H1 (cell line): Measurements from ENCODE around the gene PGBD5. TPM values are rescaled to one million over a fixed set of nuclear protein-coding genes. Genes with fewer than 3 reads are reported as not detected.

Experiments used
- CTCF ChIA-PET: fragments of 300-600 bp; sonication (Branson Sonifier 250); formaldehyde crosslinking; loops from one replicate; lab custom pipeline; 2021; ENCODE audit not compliant: partially characterized antibody; lab: Charles Lee
- POLR2A ChIA-PET: fragments of 300-600 bp; sonication (Branson Sonifier 250); formaldehyde crosslinking; loops from one replicate; lab custom pipeline; 2021; ENCODE audit warnings: inconsistent platforms; ENCODE audit not compliant: partially characterized antibody; lab: Charles Lee
- DNase-seq, 2 experiments: peaks; one replicate each; pipeline versions ENCODE4 v3.0.0 to v3.0.0-alpha.2; 2010 to 2022; ENCODE audit warnings: low spot score in 2 of 2, low read depth in 1 of 2, mixed read lengths in 1 of 2
- FAIRE-seq: peaks from 2 replicates; lab custom pipeline; 2011; peaks lifted over from hg19 to GRCh38; lab: Jason Lieb, UNC
- H2AFZ ChIP-seq: 2 replicates; pipeline ENCODE4 v1.8.1; 2012; ENCODE audit warnings: low read length, inconsistent platforms
- H2AK5ac ChIP-seq: 2 replicates; pipeline ENCODE4 v1.6.1; 2013; ENCODE audit warnings: low read depth, low read length
- H2BK120ac ChIP-seq: replicated peaks from 2 replicates; pipeline ENCODE3; 2013; ENCODE audit warnings: low read depth, low read length, inconsistent platforms
- H2BK12ac ChIP-seq: 2 replicates; pipeline ENCODE4 v1.6.1; 2013; ENCODE audit warnings: low read depth, low read length
- H2BK15ac ChIP-seq: 2 replicates; pipeline ENCODE4 v1.6.1; 2013; ENCODE audit warnings: low read length
- H2BK20ac ChIP-seq: 2 replicates; pipeline ENCODE4 v1.6.1; 2013; ENCODE audit warnings: low read length
- H2BK5ac ChIP-seq: 2 replicates; pipeline ENCODE4 v1.6.1; 2013; ENCODE audit warnings: low read depth, low read length
- H3K14ac ChIP-seq: 2 replicates; pipeline ENCODE4 v1.6.1; 2013; ENCODE audit warnings: inconsistent platforms; ENCODE audit not compliant: insufficient read length
- H3K18ac ChIP-seq: 2 replicates; pipeline ENCODE4 v1.6.1; 2013; ENCODE audit warnings: low read length; ENCODE audit errors: extremely low read depth
- H3K23ac ChIP-seq: 2 replicates; pipeline ENCODE4 v1.6.1; 2013; ENCODE audit warnings: inconsistent platforms; ENCODE audit not compliant: insufficient read length
- H3K23me2 ChIP-seq: 2 replicates; pipeline ENCODE4 v1.6.1; 2013; ENCODE audit warnings: low read depth, low read length
- H3K27ac ChIP-seq: 2 replicates; pipeline ENCODE4 v1.6.1; 2011; ENCODE audit warnings: low read depth, low read length, inconsistent platforms
- H3K27me3 ChIP-seq, 4 experiments: replicated peaks in 1 of 4; 1 replicate in 1 of 4; 2 replicates in 3 of 4; pipeline versions ENCODE4 v1.6.1 to v1.8.1; 2011 to 2013; ENCODE audit warnings: low read length in 3 of 4, mild to moderate bottlenecking in 3 of 4, inconsistent platforms in 2 of 4, mixed read lengths in 2 of 4, moderate library complexity in 1 of 4; ENCODE audit not compliant: control insufficient read depth in 3 of 4, insufficient read depth in 3 of 4; ENCODE audit errors: extremely low read depth in 1 of 4
- H3K36me3 ChIP-seq, 4 experiments: 2 replicates each; pipeline versions ENCODE4 v1.6.1 to v1.8.1; 2011 to 2013; ENCODE audit warnings: mild to moderate bottlenecking in 4 of 4, low read length in 3 of 4, moderate library complexity in 2 of 4, control low read depth in 1 of 4, inconsistent platforms in 1 of 4; ENCODE audit not compliant: insufficient read depth in 4 of 4, control insufficient read depth in 2 of 4
- H3K4ac ChIP-seq: replicated peaks from 2 replicates; pipeline ENCODE3; 2013; ENCODE audit warnings: low read length, low read depth, mixed read lengths, inconsistent platforms; ENCODE audit not compliant: insufficient read length
- H3K4me1 ChIP-seq, 4 experiments: replicated peaks in 1 of 4; 1 replicate in 1 of 4; 2 replicates in 3 of 4; pipeline versions ENCODE4 v1.6.1 to v1.8.1; 2011 to 2013; ENCODE audit warnings: low read length in 3 of 4, inconsistent platforms in 2 of 4, mixed read lengths in 1 of 4; ENCODE audit not compliant: insufficient read depth in 4 of 4, control insufficient read depth in 3 of 4
- H3K4me2 ChIP-seq, 2 experiments: 2 replicates each; pipeline versions ENCODE4 v1.6.1 to v1.8.1; 2011 to 2013; ENCODE audit warnings: low read depth in 2 of 2, low read length in 2 of 2, control low read depth in 1 of 2, inconsistent platforms in 1 of 2, mild to moderate bottlenecking in 1 of 2; ENCODE audit not compliant: insufficient read depth in 1 of 2
- H3K4me3 ChIP-seq, 4 experiments: fragments of 200-600, 300-600 bp in 1 of 4; sonication (generic), shearing (Covaris generic), sonication (Bioruptor Twin) in 1 of 4; 2 replicates each; pipeline versions ENCODE4 v1.5.1 to v1.8.1; 2011 to 2016; ENCODE audit warnings: low read length in 4 of 4, low read depth in 3 of 4, control low read depth in 2 of 4, inconsistent platforms in 2 of 4, mild to moderate bottlenecking in 2 of 4, mixed read lengths in 1 of 4, moderate library complexity in 1 of 4; ENCODE audit not compliant: insufficient read depth in 2 of 4; ENCODE audit errors: extremely low read depth in 1 of 4
- H3K56ac ChIP-seq: replicated peaks from 2 replicates; pipeline ENCODE3; 2013; ENCODE audit warnings: low read depth, mild to moderate bottlenecking, mixed read lengths, low read length, inconsistent platforms; ENCODE audit not compliant: insufficient read length
- H3K79me1 ChIP-seq: 2 replicates; pipeline ENCODE4 v1.6.1; 2013; ENCODE audit warnings: low read depth, low read length, control low read depth
- H3K79me2 ChIP-seq, 2 experiments: 2 replicates each; pipeline versions ENCODE4 v1.6.1 to v1.8.1; 2012 to 2013; ENCODE audit warnings: low read length in 2 of 2, mild to moderate bottlenecking in 2 of 2, inconsistent platforms in 1 of 2; ENCODE audit not compliant: insufficient read depth in 2 of 2, control insufficient read depth in 1 of 2
- H3K9ac ChIP-seq, 4 experiments: replicated peaks in 1 of 4; 1 replicate in 1 of 4; 2 replicates in 3 of 4; pipeline versions ENCODE4 v1.6.1 to v1.8.1; 2011 to 2013; ENCODE audit warnings: low read depth in 3 of 4, low read length in 3 of 4, control low read depth in 2 of 4, mild to moderate bottlenecking in 2 of 4, moderate library complexity in 2 of 4, inconsistent platforms in 1 of 4; ENCODE audit errors: extremely low read depth in 1 of 4
- H3K9me3 ChIP-seq, 2 experiments: 2 replicates each; pipeline versions ENCODE4 v1.6.1 to v1.8.1; 2012 to 2013; ENCODE audit warnings: mild to moderate bottlenecking in 2 of 2, moderate library complexity in 2 of 2, control low read depth in 1 of 2, inconsistent platforms in 1 of 2, low read depth in 1 of 2, low read length in 1 of 2, mixed read lengths in 1 of 2; ENCODE audit not compliant: insufficient read depth in 2 of 2
- H4K20me1 ChIP-seq, 2 experiments: replicated peaks in 1 of 2; 2 replicates each; pipeline versions ENCODE3 to v1.8.1; 2011 to 2013; ENCODE audit warnings: inconsistent platforms in 2 of 2, low read length in 2 of 2, mild to moderate bottlenecking in 1 of 2; ENCODE audit not compliant: insufficient read depth in 2 of 2, control insufficient read depth in 1 of 2
- H4K5ac ChIP-seq: 2 replicates; pipeline ENCODE4 v1.6.1; 2013; ENCODE audit warnings: low read length, low read depth, mixed read lengths, inconsistent platforms; ENCODE audit not compliant: insufficient read length
- H4K8ac ChIP-seq: 2 replicates; pipeline ENCODE4 v1.8.0; 2013; ENCODE audit warnings: mild to moderate bottlenecking, moderate library complexity, low read length, inconsistent platforms; ENCODE audit not compliant: insufficient read depth; ENCODE audit errors: extremely low read depth
- H4K91ac ChIP-seq: replicated peaks from 2 replicates; pipeline ENCODE3; 2013; ENCODE audit warnings: low read length, mixed read lengths, inconsistent platforms; ENCODE audit not compliant: insufficient read length
- CHD1 ChIP-seq: IDR thresholded peaks from 2 replicates; pipeline ENCODE4 v1.6.1; 2012; ENCODE audit warnings: low read depth, low read length, improper control_type of control experiment
- CHD2 ChIP-seq: IDR thresholded peaks from 2 replicates; pipeline ENCODE4 v1.6.1; 2012; ENCODE audit warnings: low read length, improper control_type of control experiment
- KDM1A ChIP-seq: fragments of 200-600, 300-600 bp; sonication (generic); IDR thresholded peaks from 2 replicates; pipeline ENCODE4 v1.7.1; 2016; ENCODE audit warnings: mild to moderate bottlenecking, low read length, borderline replicate concordance
- KDM4A ChIP-seq: IDR thresholded peaks from one replicate; pipeline ENCODE4 v1.7.1; 2012; ENCODE audit warnings: low read depth, mild to moderate bottlenecking, moderate library complexity, low read length, inconsistent platforms; ENCODE audit not compliant: severe bottlenecking
- TEAD4 ChIP-seq: IDR thresholded peaks from 2 replicates; pipeline ENCODE4 v1.6.1; 2012; ENCODE audit warnings: low read depth, low read length, inconsistent platforms, mixed read lengths
- WGBS, 2 experiments: shearing (Covaris generic) in 1 of 2; methylation state at CpG; one replicate each; pipeline versions ENCODE4 v1.1.6 to v1.1.7; 2013 to 2015; ENCODE audit warnings: low lambda C conversion rate in 2 of 2, mixed read lengths in 2 of 2, inconsistent platforms in 1 of 2, low coverage in 1 of 2, missing lambda C conversion rate in 1 of 2; ENCODE audit not compliant: insufficient replicate concordance in 2 of 2, insufficient coverage in 1 of 2, insufficient read length in 1 of 2; ENCODE audit errors: extremely low coverage in 1 of 2, missing lambda C conversion rate in 1 of 2; 5-methylcytosine and 5-hydroxymethylcytosine counted together
- polyA plus RNA-seq, 7 experiments: library from polyadenylated mRNA; depleted of rRNA in 3 of 7; stranded (reverse) in 5 of 7; unstranded in 2 of 7; fragments of >200 nt in 5 of 7; fragments of 200-250 nt in 2 of 7; gene quantifications; 1 replicate in 5 of 7; 2 replicates in 1 of 7; 4 replicates in 1 of 7; pipeline versions ENCODE4 v1.2.1 to v1.2.3, GENCODE V29; 2011 to 2013; ENCODE audit warnings: missing spikeins in 2 of 7, mixed read lengths in 2 of 7
- total RNA-seq: library from RNA; stranded (reverse); fragmentation: NEBNext Ultra II Directional; extraction: Animal tissue kit (Norgen Biotek cat#: 25700); gene quantifications from 2 replicates; pipeline ENCODE4 v1.2.1, GENCODE V29; 2021
- TF ChIP-seq, protein P1 (sequence below): IDR thresholded peaks from 2 replicates; pipeline ENCODE4 v1.6.1; 2012; ENCODE audit warnings: inconsistent platforms

The PGBD5 gene
- total and polyA plus RNA-seq, 2 of the 8 experiments (the other 6 are each of a cell fraction or from before 2014, with no cell fraction given): 16.3 to 18.4 TPM

DNA sequence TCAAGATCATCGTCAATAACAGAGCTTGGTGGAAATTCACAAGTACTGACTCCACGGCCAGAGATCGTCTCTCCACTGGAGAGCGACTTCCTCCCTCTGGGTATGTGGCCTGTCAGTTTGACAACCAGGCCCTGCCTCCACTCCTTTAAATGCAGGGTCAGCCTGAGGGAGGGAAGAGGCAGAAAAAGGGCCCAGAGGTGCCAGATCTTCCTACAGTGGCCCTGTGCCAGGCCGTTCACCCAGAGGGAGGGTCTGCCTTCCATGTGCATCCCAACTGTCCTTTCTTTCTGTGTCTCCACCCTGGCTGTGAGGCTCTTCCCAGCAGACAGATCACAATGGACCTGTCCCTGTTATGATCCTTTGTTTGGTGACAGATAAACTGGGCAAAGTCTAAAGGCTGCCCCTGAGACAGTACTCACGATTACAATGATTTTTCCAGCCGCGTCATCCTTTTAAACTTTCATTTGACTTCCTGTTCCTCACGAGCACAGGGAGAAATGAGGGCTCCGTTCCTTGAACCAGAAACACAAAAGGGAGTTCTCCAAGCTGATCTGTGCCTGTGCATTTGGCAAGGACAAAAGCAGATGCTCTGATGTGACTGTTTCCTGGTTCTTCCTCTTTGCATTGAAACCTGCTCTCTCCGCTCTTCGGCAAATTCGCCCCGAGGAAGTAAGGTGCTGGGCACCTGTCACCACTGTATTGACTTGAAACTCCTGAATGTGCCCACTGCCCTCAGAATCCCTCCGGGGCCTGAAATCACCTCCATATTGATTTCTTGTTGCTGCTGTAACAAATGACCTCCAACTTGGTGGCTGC is 126.7 kb downstream of the PGBD5 start:
- Histone ChIP-seq H4K5ac (no peak overlapping the region), H3K79me1 (no peaks in the 10 kb centered on the region), H2BK5ac (no peak overlapping the region), H3K23ac (no peak overlapping the region), H2BK12ac (no peak overlapping the region), H3K4me1 (peaks cover 0 to 5% (median 0%) of the 10 kb centered on the region in 4 experiments; a peak in 1 of 7 replicates), H4K91ac (no peak overlapping the region), H3K23me2 (no peaks in the 10 kb centered on the region), H3K4ac (no peak overlapping the region), H3K56ac (no peak overlapping the region), H2BK20ac (no peak overlapping the region), H3K4me2 (no peak overlapping the region), H4K20me1 (no peaks in the 10 kb centered on the region), H3K27ac (no peak overlapping the region), H2AFZ (0 out of 2 replicates have a peak overlapping the region, but pooled peaks have one; percentile 15), H3K14ac (no peak overlapping the region), H2BK15ac (no peak overlapping the region), H3K18ac (no peak overlapping the region), H3K9ac (no peak overlapping the region), H2AK5ac (no peak overlapping the region), H3K27me3 (no peaks in the 10 kb centered on the region), H4K8ac (no peak overlapping the region), H3K79me2 (no peaks in the 10 kb centered on the region), H3K36me3 (no peaks in the 10 kb centered on the region), H2BK120ac (no peak overlapping the region), H3K9me3 (no peaks in the 10 kb centered on the region), H3K4me3 (no peak overlapping the region)
- POLR2A ChIA-PET: no interaction called here
- FAIRE-seq: no peak
- WGBS, 2 experiments: 88% methylated on average over 15 of the region's 15 CpGs; no CpG with 5 or more reads in 1 of the 2 experiments
- CTCF ChIA-PET: interaction anchor here (1.3 kb wide), 1 partner anchor 9 kb away, joined by 4 read pairs; no protein-coding TSS in a partner anchor
- no peak for DNase-seq
- no peak for TF ChIP-seq KDM1A
- TF ChIP-seq, protein P1, sequence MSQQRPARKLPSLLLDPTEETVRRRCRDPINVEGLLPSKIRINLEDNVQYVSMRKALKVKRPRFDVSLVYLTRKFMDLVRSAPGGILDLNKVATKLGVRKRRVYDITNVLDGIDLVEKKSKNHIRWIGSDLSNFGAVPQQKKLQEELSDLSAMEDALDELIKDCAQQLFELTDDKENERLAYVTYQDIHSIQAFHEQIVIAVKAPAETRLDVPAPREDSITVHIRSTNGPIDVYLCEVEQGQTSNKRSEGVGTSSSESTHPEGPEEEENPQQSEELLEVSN: no peak
- no peak for TF ChIP-seq KDM4A
- no peak for TF ChIP-seq TEAD4
- TF ChIP-seq CHD1: no peak
- no peak for TF ChIP-seq CHD2
